ENCODE measurements around the gene FOXK2. TPM values are rescaled to one million over a fixed set of nuclear protein-coding genes. Genes with fewer than 3 reads are reported as not detected.
A peak's percentile ranks its signal among the peaks of the same experiment; 100 is the strongest.

The FOXK2 gene
- total RNA-seq, 4 donors from 2014 or later = 30.5 to 43.3 (median 38.8) TPM

DNA sequence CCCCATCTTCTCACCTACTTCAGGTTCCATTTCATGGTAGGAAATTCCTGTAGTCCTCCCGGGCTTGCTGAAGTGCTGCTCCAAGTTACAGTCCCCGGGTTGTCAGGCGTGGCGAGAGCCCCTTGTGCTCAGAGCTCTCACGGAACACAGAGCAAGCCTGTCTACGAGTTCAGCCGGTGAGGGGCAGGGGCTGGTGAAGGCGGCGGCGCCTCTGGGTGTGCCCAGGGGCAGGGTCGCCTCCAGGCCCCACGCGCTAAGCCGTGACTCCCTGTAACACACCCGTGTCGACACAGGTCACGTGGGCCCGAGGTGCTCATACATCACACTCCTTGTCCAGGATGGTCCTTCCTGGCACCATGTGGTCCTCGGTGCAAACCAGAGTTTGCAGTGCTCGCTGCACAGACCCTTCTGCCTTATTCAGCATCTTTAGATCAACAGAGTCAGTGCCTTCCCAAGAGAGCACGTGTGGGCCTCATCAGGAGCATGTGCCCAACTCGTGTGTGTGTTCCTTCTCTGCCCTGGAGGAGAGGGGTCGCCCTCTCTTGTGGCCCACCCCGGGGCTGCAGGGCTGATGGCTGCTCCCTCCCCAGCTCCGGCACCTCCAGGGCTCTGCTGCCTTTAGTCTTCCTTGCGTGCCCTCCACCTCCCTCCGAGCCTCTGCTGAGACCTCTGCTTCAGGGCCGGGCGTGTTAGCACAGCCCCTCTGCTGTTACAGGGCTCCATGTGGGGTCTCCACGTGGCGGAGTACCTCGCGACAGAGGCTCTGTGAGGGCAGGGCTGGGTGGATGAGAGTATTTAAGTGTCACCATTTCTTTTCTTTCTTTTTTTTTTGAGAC is 77.5 kb downstream of the FOXK2 start:
- H3K4me3 ChIP-seq (replicated peaks in 1 of 3) = no peak overlapping the region
- H3K4me1 ChIP-seq = peaks cover 18 to 19% of the 10 kb centered on the region in 2 donors
- no peaks in the 10 kb centered on the region for H3K27me3 ChIP-seq
- DNase-seq = peak; percentile 42 to 79
- no peak overlapping the region for H3K27ac ChIP-seq
- no peak for TF ChIP-seq POLR2A (IDR thresholded peaks at IDR 0.05)
- TF ChIP-seq, protein P1, sequence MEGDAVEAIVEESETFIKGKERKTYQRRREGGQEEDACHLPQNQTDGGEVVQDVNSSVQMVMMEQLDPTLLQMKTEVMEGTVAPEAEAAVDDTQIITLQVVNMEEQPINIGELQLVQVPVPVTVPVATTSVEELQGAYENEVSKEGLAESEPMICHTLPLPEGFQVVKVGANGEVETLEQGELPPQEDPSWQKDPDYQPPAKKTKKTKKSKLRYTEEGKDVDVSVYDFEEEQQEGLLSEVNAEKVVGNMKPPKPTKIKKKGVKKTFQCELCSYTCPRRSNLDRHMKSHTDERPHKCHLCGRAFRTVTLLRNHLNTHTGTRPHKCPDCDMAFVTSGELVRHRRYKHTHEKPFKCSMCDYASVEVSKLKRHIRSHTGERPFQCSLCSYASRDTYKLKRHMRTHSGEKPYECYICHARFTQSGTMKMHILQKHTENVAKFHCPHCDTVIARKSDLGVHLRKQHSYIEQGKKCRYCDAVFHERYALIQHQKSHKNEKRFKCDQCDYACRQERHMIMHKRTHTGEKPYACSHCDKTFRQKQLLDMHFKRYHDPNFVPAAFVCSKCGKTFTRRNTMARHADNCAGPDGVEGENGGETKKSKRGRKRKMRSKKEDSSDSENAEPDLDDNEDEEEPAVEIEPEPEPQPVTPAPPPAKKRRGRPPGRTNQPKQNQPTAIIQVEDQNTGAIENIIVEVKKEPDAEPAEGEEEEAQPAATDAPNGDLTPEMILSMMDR (IDR thresholded peaks at IDR 0.05) = no peak
- peaks cover 13 to 15% of the 10 kb centered on the region in 2 donors for H3K36me3 ChIP-seq
- H3K9me3 ChIP-seq = no peaks in the 10 kb centered on the region
- 73 to 82% methylated on average over 28 of the region's 33 CpGs for WGBS, 2 donors
- intact Hi-C loops (cut with DNase I) = no loop called here

DNA sequence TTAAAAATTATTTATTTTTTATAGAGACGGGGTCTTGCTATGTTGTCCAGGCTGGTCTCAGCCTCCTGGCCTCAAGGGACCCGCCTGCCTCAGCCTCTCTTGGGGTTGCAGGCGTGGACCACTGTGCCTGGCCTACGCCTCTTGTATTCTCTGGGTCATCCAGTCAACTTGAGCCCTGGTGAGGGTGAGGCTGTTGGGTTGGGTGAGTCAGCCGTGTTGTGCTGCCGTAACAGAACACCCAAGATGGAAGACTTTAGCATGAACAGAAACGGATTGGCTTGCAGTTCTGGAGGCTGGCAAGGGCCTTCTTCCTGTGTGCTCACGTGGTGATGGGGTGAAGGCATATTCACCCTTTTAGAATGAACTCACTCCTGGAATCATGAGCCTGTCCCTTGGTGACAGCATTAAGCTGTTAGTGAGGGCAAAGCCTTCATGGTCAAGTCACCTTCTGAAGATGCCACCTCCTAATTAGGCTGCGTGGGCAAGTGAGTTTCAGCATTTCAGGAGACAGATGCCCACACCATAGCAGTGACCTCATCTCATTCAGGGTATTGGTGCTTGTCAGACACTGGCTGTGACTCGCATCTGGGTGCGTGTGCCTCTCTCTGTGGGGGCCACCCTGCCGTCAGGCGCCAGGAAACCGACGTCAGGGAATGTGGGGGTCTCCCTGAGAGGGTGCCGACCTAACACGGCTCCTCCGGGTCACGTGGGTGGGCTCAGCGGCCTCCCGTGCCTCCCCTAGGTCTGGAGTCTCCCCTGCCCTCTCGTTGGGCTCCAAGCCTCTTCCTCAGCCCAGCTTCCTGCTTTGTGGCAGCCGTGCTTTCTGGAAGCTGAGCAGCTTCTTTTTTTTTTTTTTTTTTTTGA is 79.0 kb downstream of the FOXK2 start:
- H3K27me3 ChIP-seq = no peaks in the 10 kb centered on the region
- no peak for TF ChIP-seq POLR2A (IDR thresholded peaks at IDR 0.05)
- TF ChIP-seq, protein P1 (IDR thresholded peaks at IDR 0.05) = no peak
- no peak overlapping the region for H3K4me3 ChIP-seq (replicated peaks in 1 of 3)
- H3K4me1 ChIP-seq = peaks cover 9 to 14% of the 10 kb centered on the region in 2 donors
- intact Hi-C loops (cut with DNase I) = no loop called here
- DNase-seq = no peak
- no peak overlapping the region for H3K27ac ChIP-seq
- 80 to 89% methylated on average over 16 of the region's 23 CpGs for WGBS, 2 donors
- peaks cover 25% of the 10 kb centered on the region in 2 donors for H3K36me3 ChIP-seq
- H3K9me3 ChIP-seq = no peaks in the 10 kb centered on the region

DNA sequence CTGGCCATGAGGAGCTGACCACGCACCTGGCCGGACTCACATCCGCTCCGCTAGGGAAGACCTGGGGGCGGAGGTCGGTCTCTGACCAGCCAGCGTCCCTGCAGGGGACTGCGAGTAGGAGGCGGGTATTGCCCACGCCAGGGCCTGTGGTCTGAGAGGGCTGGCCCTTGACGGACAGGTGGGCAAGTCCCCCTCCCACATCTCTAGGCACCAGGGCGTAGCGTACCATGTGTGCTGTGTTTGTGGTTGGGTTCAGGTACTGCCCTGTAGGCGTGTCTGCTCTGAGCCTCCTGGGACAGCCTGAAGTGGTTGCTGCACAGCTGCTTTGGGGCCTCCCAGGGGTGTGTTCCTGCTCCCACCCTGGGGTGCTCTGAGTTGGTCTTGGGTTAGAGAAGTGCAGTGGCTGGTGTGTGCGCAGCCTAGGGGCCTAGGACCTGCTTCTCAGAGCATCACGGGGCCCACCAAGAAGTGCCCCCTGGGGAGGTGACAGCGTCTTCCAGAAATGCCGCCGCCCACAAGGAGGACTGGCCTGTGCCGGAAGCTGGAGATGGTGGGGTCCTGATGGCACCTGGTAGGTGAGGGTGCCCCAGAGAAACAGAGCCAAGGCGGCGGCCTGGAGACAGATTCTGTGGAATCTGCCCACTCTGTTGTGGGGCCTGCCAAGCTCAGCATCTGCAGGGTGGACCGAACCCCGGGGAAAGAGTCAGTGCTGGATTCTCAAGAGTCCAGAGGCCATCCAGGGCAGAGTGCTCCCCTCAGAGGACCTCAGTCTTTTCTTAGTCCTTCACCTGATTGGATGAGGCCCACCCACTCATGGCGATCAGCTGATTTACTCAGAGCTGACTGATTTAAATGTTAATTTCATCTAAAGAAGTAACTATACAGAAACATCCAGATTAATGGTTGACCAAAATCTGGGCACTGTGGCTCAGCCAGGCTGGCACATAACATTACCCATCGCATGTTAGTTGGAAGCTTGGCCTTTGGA is 80.4 kb downstream of the FOXK2 start:
- no peak overlapping the region for H3K4me3 ChIP-seq (replicated peaks in 1 of 3)
- intact Hi-C loops (cut with DNase I) = no loop called here
- H3K9me3 ChIP-seq = no peaks in the 10 kb centered on the region
- no peak for TF ChIP-seq POLR2A (IDR thresholded peaks at IDR 0.05)
- WGBS, 2 donors = 94 to 98% methylated on average over 11 to 15 of the region's 26 CpGs
- peaks cover 6 to 18% of the 10 kb centered on the region in 2 donors for H3K4me1 ChIP-seq
- DNase-seq = no peak
- no peak overlapping the region for H3K27ac ChIP-seq
- H3K27me3 ChIP-seq = no peaks in the 10 kb centered on the region
- peaks cover 25 to 26% of the 10 kb centered on the region in 2 donors for H3K36me3 ChIP-seq

DNA sequence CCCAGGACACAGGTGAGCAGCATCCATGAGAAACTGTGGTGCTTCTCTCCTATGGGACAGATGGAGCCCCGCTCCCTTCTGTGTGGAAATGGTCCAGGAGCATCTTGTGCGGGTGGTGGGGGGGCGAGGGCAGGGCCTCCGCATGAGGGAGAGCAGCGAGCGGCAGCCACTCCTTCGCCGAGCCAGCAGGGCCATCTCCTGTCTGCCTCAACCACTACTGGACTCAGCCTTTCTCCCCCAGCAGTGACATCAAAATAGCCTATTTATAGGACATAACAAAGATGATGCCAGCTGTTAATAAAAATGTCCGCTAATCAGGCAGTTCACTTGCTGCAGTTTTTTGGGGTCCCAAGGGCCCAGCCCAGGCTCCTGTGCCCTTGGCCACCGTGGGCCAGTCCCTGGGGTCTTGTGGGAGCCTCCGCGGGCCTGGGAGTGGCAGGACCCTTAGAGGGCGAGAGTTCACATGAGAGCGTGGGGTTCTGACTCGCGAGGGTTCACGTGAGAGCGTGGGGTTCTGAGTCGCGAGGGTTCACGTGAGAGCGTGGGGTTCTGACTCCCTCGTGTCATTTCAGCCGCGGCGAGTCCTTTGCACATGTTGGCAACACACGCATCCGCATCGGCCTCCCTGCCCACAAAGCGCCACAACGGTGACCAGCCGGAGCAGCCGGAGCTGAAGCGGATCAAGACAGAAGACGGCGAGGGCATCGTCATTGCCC is 81.4 kb downstream of the FOXK2 start:
- no peak for TF ChIP-seq POLR2A (IDR thresholded peaks at IDR 0.05)
- TF ChIP-seq, protein P1 (IDR thresholded peaks at IDR 0.05) = no peak
- no peaks in the 10 kb centered on the region for H3K27me3 ChIP-seq
- no peaks in the 10 kb centered on the region for H3K9me3 ChIP-seq
- no peak for DNase-seq
- H3K27ac ChIP-seq = no peak overlapping the region
- WGBS, 2 donors = 95 to 98% methylated on average over 35 to 36 of the region's 37 CpGs
- H3K4me1 ChIP-seq = peaks cover 13 to 25% of the 10 kb centered on the region in 2 donors
- intact Hi-C loops (cut with DNase I) = no loop called here
- H3K4me3 ChIP-seq (replicated peaks in 1 of 3) = no peak overlapping the region
- peaks cover 22 to 25% of the 10 kb centered on the region in 2 donors for H3K36me3 ChIP-seq

All from thyroid gland (tissue), 4 donors.